Neural progenitor cell (in vitro differentiated cells): Measurements from ENCODE around the gene FLVCR2.

Source experiments
- CTCF ChIP-seq: fragments of 200-600 bp; sonication (generic); IDR thresholded peaks from 2 replicates; pipeline ENCODE4 v1.5.1; 2017; ENCODE audit warnings: antibody characterized with exemption, mild to moderate bottlenecking
- EZH2phosphoT487 ChIP-seq: fragments of 200-600 bp; sonication (generic); IDR thresholded peaks from 2 replicates; pipeline ENCODE4 v1.6.1; 2017; ENCODE audit warnings: antibody characterized with exemption

DNA sequence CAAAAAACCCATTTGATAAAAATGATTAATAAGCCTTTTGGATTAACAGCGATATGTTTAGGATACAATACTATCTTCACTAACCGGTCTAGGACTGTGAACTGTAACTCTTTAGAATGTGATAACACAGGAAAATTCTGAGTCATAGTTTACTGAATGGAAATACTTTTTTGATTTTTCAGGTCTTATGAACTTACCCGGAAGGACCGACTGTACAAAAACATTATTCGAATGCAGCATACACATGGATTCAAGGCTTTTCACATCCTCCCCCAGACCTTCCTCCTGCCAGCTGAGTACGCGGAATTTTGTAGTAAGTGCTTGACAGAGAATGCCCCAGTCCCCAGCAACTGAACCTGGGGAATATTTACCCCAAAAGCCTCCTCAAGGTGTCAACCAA lies 111.6 kb downstream of the FLVCR2 start:
- no peak for TF ChIP-seq CTCF
- no peak for TF ChIP-seq EZH2phosphoT487
